ENCODE data around the gene POLD1.

Gene POLD1

DNA sequence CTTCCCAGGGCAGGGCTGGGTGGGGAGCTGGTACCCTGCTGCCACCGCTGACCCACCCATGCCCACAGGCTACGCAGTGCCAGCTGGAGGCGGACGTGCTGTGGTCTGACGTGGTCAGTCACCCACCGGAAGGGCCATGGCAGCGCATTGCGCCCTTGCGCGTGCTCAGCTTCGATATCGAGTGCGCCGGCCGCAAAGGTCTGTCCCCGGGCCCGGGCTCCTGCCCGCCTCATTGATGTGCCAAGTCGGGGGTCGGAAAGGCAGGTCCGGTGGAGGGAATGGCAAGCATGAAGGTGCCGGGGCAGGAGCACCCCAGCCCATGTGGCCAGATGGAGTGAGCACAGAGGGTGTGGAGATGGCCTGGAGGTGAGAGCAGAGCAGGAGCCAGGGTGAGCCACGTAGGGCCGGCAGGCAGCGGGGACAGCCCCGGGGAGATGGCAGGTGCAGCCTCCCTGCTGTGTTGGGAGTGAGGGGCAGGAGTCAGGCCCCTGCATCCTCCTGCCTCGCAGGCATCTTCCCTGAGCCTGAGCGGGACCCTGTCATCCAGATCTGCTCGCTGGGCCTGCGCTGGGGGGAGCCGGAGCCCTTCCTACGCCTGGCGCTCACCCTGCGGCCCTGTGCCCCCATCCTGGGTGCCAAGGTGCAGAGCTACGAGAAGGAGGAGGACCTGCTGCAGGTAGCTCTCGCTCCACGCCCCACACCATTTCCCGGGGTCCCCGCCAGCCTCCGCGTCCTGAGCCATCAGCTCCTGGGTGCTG, 18.6 kb downstream of the POLD1 start:
- no peak overlapping the region for H3K4me3 ChIP-seq (ENCODE audit: low read depth, low read length)
- TF ChIP-seq, protein P1, sequence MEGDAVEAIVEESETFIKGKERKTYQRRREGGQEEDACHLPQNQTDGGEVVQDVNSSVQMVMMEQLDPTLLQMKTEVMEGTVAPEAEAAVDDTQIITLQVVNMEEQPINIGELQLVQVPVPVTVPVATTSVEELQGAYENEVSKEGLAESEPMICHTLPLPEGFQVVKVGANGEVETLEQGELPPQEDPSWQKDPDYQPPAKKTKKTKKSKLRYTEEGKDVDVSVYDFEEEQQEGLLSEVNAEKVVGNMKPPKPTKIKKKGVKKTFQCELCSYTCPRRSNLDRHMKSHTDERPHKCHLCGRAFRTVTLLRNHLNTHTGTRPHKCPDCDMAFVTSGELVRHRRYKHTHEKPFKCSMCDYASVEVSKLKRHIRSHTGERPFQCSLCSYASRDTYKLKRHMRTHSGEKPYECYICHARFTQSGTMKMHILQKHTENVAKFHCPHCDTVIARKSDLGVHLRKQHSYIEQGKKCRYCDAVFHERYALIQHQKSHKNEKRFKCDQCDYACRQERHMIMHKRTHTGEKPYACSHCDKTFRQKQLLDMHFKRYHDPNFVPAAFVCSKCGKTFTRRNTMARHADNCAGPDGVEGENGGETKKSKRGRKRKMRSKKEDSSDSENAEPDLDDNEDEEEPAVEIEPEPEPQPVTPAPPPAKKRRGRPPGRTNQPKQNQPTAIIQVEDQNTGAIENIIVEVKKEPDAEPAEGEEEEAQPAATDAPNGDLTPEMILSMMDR (IDR thresholded peaks at IDR 0.05; ENCODE audit: low read depth, low read length): no peak

DNA sequence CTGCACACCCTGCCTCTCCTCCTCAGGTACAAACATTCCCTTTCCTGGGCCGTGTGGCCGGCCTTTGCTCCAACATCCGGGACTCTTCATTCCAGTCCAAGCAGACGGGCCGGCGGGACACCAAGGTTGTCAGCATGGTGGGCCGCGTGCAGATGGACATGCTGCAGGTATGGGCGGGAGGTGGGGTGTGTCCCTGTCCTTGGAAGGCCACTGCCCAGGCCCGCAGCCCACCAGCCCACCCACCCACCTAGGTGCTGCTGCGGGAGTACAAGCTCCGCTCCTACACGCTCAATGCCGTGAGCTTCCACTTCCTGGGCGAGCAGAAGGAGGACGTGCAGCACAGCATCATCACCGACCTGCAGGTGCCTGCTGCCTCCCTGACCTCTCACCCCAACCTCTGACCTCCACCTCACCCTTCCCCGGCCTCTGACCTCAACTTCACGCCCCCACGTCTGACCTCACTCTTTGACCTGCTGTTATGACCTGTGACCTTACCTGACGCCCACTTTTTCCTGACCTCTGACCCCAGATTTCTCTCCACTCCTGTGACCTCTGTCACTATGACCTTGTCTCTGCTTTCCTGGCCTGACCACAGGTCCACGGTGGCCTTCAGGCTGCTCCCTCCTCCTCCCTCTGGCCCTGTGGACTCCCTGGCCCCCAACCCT, 22.1 kb downstream of the POLD1 start:
- TF ChIP-seq, protein P1 (IDR thresholded peaks at IDR 0.05; ENCODE audit: low read depth, low read length): no peak
- H3K4me3 ChIP-seq (ENCODE audit: low read depth, low read length): no peak overlapping the region

DNA sequence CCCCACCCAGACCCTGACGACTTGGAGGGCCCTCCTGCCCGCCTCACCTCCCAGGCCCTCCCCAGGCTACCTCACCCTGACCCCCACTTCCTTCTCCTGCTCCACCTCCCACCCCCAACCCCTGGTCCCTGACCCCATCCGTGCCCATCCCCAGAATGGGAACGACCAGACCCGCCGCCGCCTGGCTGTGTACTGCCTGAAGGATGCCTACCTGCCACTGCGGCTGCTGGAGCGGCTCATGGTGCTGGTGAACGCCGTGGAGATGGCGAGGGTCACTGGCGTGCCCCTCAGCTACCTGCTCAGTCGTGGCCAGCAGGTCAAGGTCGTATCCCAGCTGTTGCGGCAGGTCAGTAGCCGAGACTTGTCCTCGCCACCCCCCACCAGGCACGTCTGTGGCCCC, 22.7 kb downstream of the POLD1 start:
- TF ChIP-seq, protein P1 (IDR thresholded peaks at IDR 0.05; ENCODE audit: low read depth, low read length): no peak
- no peak overlapping the region for H3K4me3 ChIP-seq (ENCODE audit: low read depth, low read length)

DNA sequence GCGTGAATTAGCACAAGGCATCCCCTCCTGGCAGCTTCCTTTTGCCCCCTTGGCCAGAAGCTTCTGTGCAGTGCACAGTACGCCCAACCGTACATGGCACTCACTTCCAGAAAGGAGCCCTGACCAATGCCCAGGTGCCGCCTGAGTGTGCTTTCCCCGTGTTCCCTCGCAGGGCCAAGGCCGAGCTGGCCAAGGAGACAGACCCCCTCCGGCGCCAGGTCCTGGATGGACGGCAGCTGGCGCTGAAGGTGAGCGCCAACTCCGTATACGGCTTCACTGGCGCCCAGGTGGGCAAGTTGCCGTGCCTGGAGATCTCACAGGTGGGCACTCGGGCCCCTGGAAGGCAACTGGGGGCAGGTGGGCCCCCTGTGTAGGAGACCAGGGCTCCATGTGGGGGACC, 25.2 kb downstream of the POLD1 start:
- no peak overlapping the region for H3K4me3 ChIP-seq (ENCODE audit: low read depth, low read length)
- TF ChIP-seq, protein P1 (IDR thresholded peaks at IDR 0.05; ENCODE audit: low read depth, low read length): no peak

DNA sequence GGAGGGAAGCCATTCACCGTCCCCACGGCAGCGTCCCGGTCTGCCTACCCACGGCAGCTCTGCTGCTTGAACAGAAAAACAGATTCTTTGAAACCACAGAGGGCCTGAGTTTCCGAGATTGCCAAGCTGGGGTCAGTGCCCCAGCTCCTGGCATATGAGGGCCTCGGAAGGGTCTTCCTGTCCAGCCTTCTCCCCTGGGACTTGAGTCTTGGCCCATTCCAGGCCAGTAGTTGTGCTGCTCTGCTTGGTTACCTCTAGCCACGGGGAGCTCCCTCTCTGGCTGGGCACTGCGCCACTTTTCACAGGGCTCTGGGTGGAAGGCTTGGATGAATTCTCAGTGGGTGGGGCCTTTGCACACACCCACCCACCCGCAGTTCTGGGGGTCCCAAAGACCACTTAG, 26.0 kb downstream of the POLD1 start:
- H3K4me3 ChIP-seq (ENCODE audit: low read depth, low read length): no peak overlapping the region
- TF ChIP-seq, protein P1 (IDR thresholded peaks at IDR 0.05; ENCODE audit: low read depth, low read length): no peak

DNA sequence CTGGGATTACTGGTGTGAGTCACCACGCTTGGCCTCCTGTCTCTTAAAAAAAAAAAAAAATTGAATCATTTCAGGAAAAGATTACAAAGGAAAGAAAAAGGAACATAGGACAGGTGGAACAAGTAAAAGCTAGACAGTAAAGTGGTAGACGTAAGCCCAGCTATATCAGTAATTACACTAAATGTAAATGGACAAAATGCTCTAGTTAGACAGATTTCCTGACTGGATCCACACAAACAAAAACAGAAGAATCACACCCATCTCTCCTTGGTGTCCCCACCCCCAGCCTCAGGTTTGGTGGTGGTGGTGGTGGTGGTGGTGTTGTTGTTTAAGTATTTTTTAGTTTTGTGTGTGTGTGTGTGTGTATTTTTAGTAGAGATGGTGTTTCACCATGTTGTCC, 28.3 kb downstream of the POLD1 start:
- TF ChIP-seq, protein P1 (IDR thresholded peaks at IDR 0.05; ENCODE audit: low read depth, low read length): no peak
- no peak overlapping the region for H3K4me3 ChIP-seq (ENCODE audit: low read depth, low read length)

DNA sequence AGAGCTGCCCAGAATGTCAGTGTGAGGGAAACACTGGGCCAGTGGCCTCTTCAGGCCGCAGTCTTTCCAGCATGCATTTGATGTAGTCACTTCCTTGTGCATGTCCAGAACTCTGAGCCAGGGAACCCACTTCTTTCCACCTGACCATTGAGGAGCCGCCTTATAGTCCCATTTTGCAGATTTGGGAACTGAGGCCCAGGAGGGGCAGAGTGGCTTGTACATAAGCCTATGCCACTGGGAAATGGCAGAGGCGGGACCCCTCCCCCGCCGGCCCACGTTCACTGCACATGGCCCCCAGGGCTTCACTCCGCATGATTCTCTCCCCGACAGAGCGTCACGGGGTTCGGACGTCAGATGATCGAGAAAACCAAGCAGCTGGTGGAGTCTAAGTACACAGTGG, 28.9 kb downstream of the POLD1 start:
- TF ChIP-seq, protein P1 (IDR thresholded peaks at IDR 0.05; ENCODE audit: low read depth, low read length): no peak
- no peak overlapping the region for H3K4me3 ChIP-seq (ENCODE audit: low read depth, low read length)

Data from WI38 (cell line).